Activated naive CD4-positive, alpha-beta T cell treated with anti-CD3 and anti-CD28 coated beads, Interleukin-2, amount 50 U/mL, for 24 hours (primary cell): ENCODE measurements around the gene RRN3.
"Not testable (repeated sequence)": the region's sequence is repeated elsewhere in the genome, so short reads cannot be mapped to it uniquely, and the experiment has no call there.

Experiments used
- H3K27ac Mint-ChIP-seq: one replicate; pipeline ENCODE4 v1.8.0; 2021; ENCODE audit warnings: mild to moderate bottlenecking, mixed read lengths
- H3K27me3 Mint-ChIP-seq: one replicate; pipeline ENCODE4 v1.8.0; 2021; ENCODE audit warnings: mixed read lengths
- H3K36me3 Mint-ChIP-seq: one replicate; pipeline ENCODE4 v1.8.0; 2021; ENCODE audit warnings: mixed read lengths
- H3K4me1 Mint-ChIP-seq: one replicate; pipeline ENCODE4 v1.8.0; 2021; ENCODE audit warnings: mixed read lengths
- H3K4me3 Mint-ChIP-seq: one replicate; pipeline ENCODE4 v1.8.0; 2021; ENCODE audit warnings: mild to moderate bottlenecking, mixed read lengths
- H3K9me3 Mint-ChIP-seq: one replicate; pipeline ENCODE4 v1.8.0; 2021; ENCODE audit warnings: mixed read lengths

The RRN3 gene

GRCh38 chr16:15093955-15094827 lies at the start of gene RRN3:
Gene RRN3, minus strand, starts transcription at chr16:15094272. Its CDS starts 39 bp downstream, at chr16:15094233.
- Mint-ChIP-seq H3K4me3 (peak within 1 kb of the TSS; percentile 98), H3K27ac (peak within 1 kb of the TSS; percentile 98), H3K4me1 (peaks cover 30% of the 10 kb centered on the region)
- H3K9me3 Mint-ChIP-seq, H3K36me3 Mint-ChIP-seq, H3K27me3 Mint-ChIP-seq: not testable (repeated sequence)

- not testable (repeated sequence) for H3K27ac Mint-ChIP-seq, H3K4me3 Mint-ChIP-seq, H3K36me3 Mint-ChIP-seq, H3K4me1 Mint-ChIP-seq, H3K27me3 Mint-ChIP-seq, H3K9me3 Mint-ChIP-seq
Observed at GRCh38 chr16:15143601-15144091, 49.6 kb upstream of the RRN3 start.

- not testable (repeated sequence) for H3K27ac Mint-ChIP-seq, H3K9me3 Mint-ChIP-seq, H3K4me1 Mint-ChIP-seq, H3K4me3 Mint-ChIP-seq, H3K27me3 Mint-ChIP-seq, H3K36me3 Mint-ChIP-seq
Observed at GRCh38 chr16:15142891-15143600, 49.0 kb upstream of the RRN3 start.

- not testable (repeated sequence) for H3K27me3 Mint-ChIP-seq, H3K36me3 Mint-ChIP-seq, H3K27ac Mint-ChIP-seq, H3K4me3 Mint-ChIP-seq, H3K9me3 Mint-ChIP-seq, H3K4me1 Mint-ChIP-seq
Observed at GRCh38 chr16:15142107-15142890, 48.2 kb upstream of the RRN3 start.

- Mint-ChIP-seq H3K27me3 (no peaks in the 10 kb centered on the region), H3K9me3 (no peaks in the 10 kb centered on the region), H3K4me3 (no peak overlapping the region), H3K4me1 (no peaks in the 10 kb centered on the region), H3K27ac (no peak overlapping the region), H3K36me3 (no peaks in the 10 kb centered on the region)
Observed at GRCh38 chr16:15141586-15141985, 47.5 kb upstream of the RRN3 start.

- not testable (repeated sequence) for H3K4me3 Mint-ChIP-seq, H3K27ac Mint-ChIP-seq, H3K27me3 Mint-ChIP-seq
Observed at GRCh38 chr16:15140444-15141365, 46.6 kb upstream of the RRN3 start.

GRCh38 chr16:15137514-15137913 lies 43.4 kb upstream of the RRN3 start:
- not testable (repeated sequence) for H3K27ac Mint-ChIP-seq, H3K9me3 Mint-ChIP-seq, H3K27me3 Mint-ChIP-seq, H3K4me3 Mint-ChIP-seq, H3K36me3 Mint-ChIP-seq, H3K4me1 Mint-ChIP-seq

More at GRCh38 chr16:15140444-15141365, 46.6 kb upstream of the RRN3 start:
- H3K36me3 Mint-ChIP-seq, H3K9me3 Mint-ChIP-seq, H3K4me1 Mint-ChIP-seq: not testable (repeated sequence)

- not testable (repeated sequence) for H3K27ac Mint-ChIP-seq, H3K27me3 Mint-ChIP-seq
Observed at GRCh38 chr16:15135483-15136360, 41.6 kb upstream of the RRN3 start.

GRCh38 chr16:15134752-15135482 lies 40.8 kb upstream of the RRN3 start:
- not testable (repeated sequence) for H3K4me3 Mint-ChIP-seq, H3K27ac Mint-ChIP-seq, H3K4me1 Mint-ChIP-seq, H3K36me3 Mint-ChIP-seq, H3K9me3 Mint-ChIP-seq, H3K27me3 Mint-ChIP-seq

More at GRCh38 chr16:15135483-15136360, 41.6 kb upstream of the RRN3 start:
- not testable (repeated sequence) for H3K4me1 Mint-ChIP-seq, H3K9me3 Mint-ChIP-seq, H3K4me3 Mint-ChIP-seq, H3K36me3 Mint-ChIP-seq

- not testable (repeated sequence) for H3K4me3 Mint-ChIP-seq, H3K4me1 Mint-ChIP-seq, H3K36me3 Mint-ChIP-seq, H3K27ac Mint-ChIP-seq, H3K27me3 Mint-ChIP-seq, H3K9me3 Mint-ChIP-seq
Observed at GRCh38 chr16:15133554-15133953, 39.5 kb upstream of the RRN3 start.

- not testable (repeated sequence) for H3K4me3 Mint-ChIP-seq, H3K27ac Mint-ChIP-seq, H3K9me3 Mint-ChIP-seq, H3K4me1 Mint-ChIP-seq, H3K27me3 Mint-ChIP-seq, H3K36me3 Mint-ChIP-seq
Observed at GRCh38 chr16:15132719-15133428, 38.8 kb upstream of the RRN3 start.

GRCh38 chr16:15130943-15131700 lies 37.0 kb upstream of the RRN3 start:
- H3K27ac Mint-ChIP-seq, H3K4me3 Mint-ChIP-seq, H3K9me3 Mint-ChIP-seq, H3K4me1 Mint-ChIP-seq, H3K27me3 Mint-ChIP-seq, H3K36me3 Mint-ChIP-seq: not testable (repeated sequence)
